A673 (cell line): ENCODE measurements around the gene LUC7L2. TPM values are rescaled to one million over a fixed set of nuclear protein-coding genes. Genes with fewer than 3 reads are reported as not detected.
"Not testable (repeated sequence)": the region's sequence is repeated elsewhere in the genome, so short reads cannot be mapped to it uniquely, and the experiment has no call there.

Source experiments
- BruUV-seq: library from RNA; stranded (reverse); fragments of 400-500 nt; replicated peaks from 2 replicates; lab custom pipeline; 2021; lab: Mats Ljungman, UMichigan
- CTCF ChIA-PET: fragments of 300-600 bp; sonication (Branson Sonifier 250); formaldehyde crosslinking; loops from one replicate; lab custom pipeline; 2022; ENCODE audit warnings: antibody characterized with exemption; lab: Charles Lee
- POLR2A ChIA-PET: fragments of 300-600 bp; sonication (Branson Sonifier 250); formaldehyde crosslinking; loops from one replicate; lab custom pipeline; 2022; ENCODE audit warnings: antibody characterized with exemption; ENCODE audit not compliant: low non-redundant PET; lab: Charles Lee
- DNase-seq: peaks from one replicate; pipeline ENCODE4 v3.0.0-alpha.2; 2015; ENCODE audit warnings: low spot score
- H3K27ac ChIP-seq: fragments of 200-600 bp; sonication (generic); 2 replicates; pipeline ENCODE4 v1.5.1; 2016; ENCODE audit warnings: mixed run types, low read depth, mild to moderate bottlenecking, mixed read lengths, antibody characterized with exemption, low read length; ENCODE audit not compliant: poor library complexity, severe bottlenecking
- H3K27me3 ChIP-seq: fragments of 200-600 bp; sonication (generic); replicated peaks from 2 replicates; pipeline ENCODE4 v1.6.1; 2017; ENCODE audit warnings: mixed run types, low read depth, mild to moderate bottlenecking, mixed read lengths, antibody characterized with exemption, low read length; ENCODE audit not compliant: insufficient read depth, poor library complexity
- H3K36me3 ChIP-seq: fragments of 200-600 bp; sonication (generic); 2 replicates; pipeline ENCODE4 v1.6.1; 2016; ENCODE audit warnings: mixed run types, mild to moderate bottlenecking, mixed read lengths, antibody characterized with exemption, low read length; ENCODE audit not compliant: insufficient read depth, poor library complexity, severe bottlenecking
- H3K4me1 ChIP-seq: fragments of 200-600 bp; sonication (generic); 2 replicates; pipeline ENCODE4 v1.6.1; 2017; ENCODE audit warnings: mixed run types, mild to moderate bottlenecking, mixed read lengths, antibody characterized with exemption, low read length; ENCODE audit not compliant: insufficient read depth, poor library complexity, severe bottlenecking
- H3K4me3 ChIP-seq: fragments of 200-600 bp; sonication (generic); 2 replicates; pipeline ENCODE4 v1.5.1; 2016; ENCODE audit warnings: low read depth, mixed run types, mild to moderate bottlenecking, mixed read lengths, low read length; ENCODE audit not compliant: poor library complexity, severe bottlenecking
- H3K9me3 ChIP-seq: fragments of 200-600 bp; sonication (generic); 2 replicates; pipeline ENCODE4 v1.6.1; 2016; ENCODE audit warnings: mixed run types, low read depth, mild to moderate bottlenecking, mixed read lengths, antibody characterized with exemption, low read length; ENCODE audit not compliant: poor library complexity, severe bottlenecking
- EZH2 ChIP-seq: fragments of 200-600 bp; sonication (generic); IDR thresholded peaks from 2 replicates; pipeline ENCODE4 v1.6.1; 2017; ENCODE audit warnings: borderline replicate concordance, low read depth, mild to moderate bottlenecking, mixed read lengths, antibody characterized with exemption, low read length; ENCODE audit not compliant: poor library complexity, severe bottlenecking
- intact Hi-C: fragments of 100-400 bp; cut with micrococcal nuclease; formaldehyde crosslinking; loops from one replicate; pipeline ENCODE4 v1.10.0; 2022; ENCODE audit not compliant: unreplicated experiment
- total RNA-seq: library from RNA; stranded (reverse); gene quantifications from 2 replicates; pipeline ENCODE4 v1.2.3, GENCODE V29; 2021
- TF ChIP-seq, protein P1 (sequence below): fragments of 300-800, 200-600 bp; sonication (generic); conservative IDR thresholded peaks from 2 replicates; pipeline ENCODE4 v1.5.1; 2017; ENCODE audit warnings: low read depth, mild to moderate bottlenecking, antibody characterized with exemption, low read length, moderate library complexity, mixed read lengths

LUC7L2 gene
- total RNA-seq, 1 experiment from 2014 or later = 107 TPM

DNA sequence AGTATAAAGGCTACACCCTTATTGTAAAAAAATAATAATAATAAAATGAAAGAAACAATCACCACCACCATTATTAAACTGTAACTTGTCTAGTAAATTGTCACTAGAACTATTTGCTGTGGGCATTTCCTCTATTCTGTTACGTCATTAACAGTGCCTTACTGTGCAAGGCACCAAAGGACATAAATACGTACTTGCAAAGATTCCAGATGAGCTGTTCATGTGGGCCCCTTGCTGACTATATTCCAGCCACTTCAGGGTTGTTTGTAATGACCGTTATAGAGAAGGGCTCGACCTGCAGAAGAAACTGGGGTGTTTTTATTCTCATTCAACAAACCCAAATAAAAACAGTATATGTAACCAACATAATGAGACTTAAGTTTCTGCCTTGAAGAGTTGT, 63.4 kb downstream of the LUC7L2 start:
- TF ChIP-seq, protein P1, sequence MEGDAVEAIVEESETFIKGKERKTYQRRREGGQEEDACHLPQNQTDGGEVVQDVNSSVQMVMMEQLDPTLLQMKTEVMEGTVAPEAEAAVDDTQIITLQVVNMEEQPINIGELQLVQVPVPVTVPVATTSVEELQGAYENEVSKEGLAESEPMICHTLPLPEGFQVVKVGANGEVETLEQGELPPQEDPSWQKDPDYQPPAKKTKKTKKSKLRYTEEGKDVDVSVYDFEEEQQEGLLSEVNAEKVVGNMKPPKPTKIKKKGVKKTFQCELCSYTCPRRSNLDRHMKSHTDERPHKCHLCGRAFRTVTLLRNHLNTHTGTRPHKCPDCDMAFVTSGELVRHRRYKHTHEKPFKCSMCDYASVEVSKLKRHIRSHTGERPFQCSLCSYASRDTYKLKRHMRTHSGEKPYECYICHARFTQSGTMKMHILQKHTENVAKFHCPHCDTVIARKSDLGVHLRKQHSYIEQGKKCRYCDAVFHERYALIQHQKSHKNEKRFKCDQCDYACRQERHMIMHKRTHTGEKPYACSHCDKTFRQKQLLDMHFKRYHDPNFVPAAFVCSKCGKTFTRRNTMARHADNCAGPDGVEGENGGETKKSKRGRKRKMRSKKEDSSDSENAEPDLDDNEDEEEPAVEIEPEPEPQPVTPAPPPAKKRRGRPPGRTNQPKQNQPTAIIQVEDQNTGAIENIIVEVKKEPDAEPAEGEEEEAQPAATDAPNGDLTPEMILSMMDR = no peak
- no peak for TF ChIP-seq EZH2
- H3K36me3 ChIP-seq = peaks cover 38% of the 10 kb centered on the region
- no peak for DNase-seq
- no peaks in the 10 kb centered on the region for H3K9me3 ChIP-seq
- H3K27me3 ChIP-seq = no peaks in the 10 kb centered on the region
- no peak overlapping the region for H3K4me3 ChIP-seq
- H3K4me1 ChIP-seq = no peaks in the 10 kb centered on the region
- intact Hi-C loops = no loop called here
- CTCF ChIA-PET = no interaction called here
- no TSS peak for BruUV-seq
- no peak overlapping the region for H3K27ac ChIP-seq
- POLR2A ChIA-PET = no interaction called here

DNA sequence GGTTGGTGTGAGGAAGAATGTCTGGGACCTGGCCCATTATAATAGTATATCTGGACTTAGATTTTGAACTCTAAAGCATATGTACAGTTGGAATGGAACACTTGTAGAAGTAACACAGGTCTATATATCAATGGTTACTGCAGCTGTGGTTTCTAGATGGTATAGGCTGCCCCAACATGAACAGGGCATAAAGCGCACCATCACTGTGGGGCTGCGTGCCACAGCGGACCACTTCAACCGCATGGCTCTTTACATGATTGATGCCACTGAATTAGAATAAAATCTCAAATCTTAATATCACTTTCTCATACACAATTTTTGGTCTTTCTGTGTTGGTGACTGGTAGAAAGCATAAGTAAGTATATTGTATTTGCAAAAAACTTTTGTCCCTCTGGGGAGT, 64.3 kb downstream of the LUC7L2 start:
- no TSS peak for BruUV-seq
- H3K36me3 ChIP-seq = peaks cover 30% of the 10 kb centered on the region
- POLR2A ChIA-PET = no interaction called here

DNA sequence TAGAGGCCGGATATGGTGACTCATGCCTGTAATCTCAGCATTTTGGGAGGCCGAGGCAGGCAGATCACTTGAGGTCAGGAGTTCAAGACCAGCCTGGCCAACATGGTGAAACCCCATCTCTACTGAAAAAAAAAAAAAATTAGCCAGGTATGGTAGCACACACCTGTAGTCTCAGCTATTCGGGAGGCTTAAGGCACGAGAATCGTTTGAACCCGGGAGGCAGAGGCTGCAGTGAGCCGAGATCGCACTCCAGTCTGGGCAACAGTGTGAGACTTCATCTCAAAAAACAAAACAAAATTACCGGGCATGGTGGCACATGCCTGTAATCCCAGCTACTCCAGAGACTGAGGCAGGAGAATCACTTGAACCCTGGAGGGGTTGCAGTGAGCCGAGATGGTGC, 66.0 kb downstream of the LUC7L2 start:
- DNase-seq, H3K4me1 ChIP-seq, POLR2A ChIA-PET, intact Hi-C loops, H3K9me3 ChIP-seq, H3K27me3 ChIP-seq, BruUV-seq, H3K27ac ChIP-seq, H3K4me3 ChIP-seq: not testable (repeated sequence)
- CTCF ChIA-PET = interaction anchor here (0.7 kb wide), 1 partner anchor 408 kb away, joined by 11 read pairs; no protein-coding TSS in a partner anchor
- peaks cover 23% of the 10 kb centered on the region for H3K36me3 ChIP-seq

More for the DNA sequence above, 64.3 kb downstream of the LUC7L2 start:
- Histone ChIP-seq H3K27ac (no peak overlapping the region), H3K4me1 (no peaks in the 10 kb centered on the region), H3K9me3 (no peaks in the 10 kb centered on the region), H3K4me3 (no peak overlapping the region), H3K27me3 (no peaks in the 10 kb centered on the region)
- intact Hi-C loops = no loop called here
- no peak for DNase-seq
- TF ChIP-seq, protein P1 = no peak
- no peak for TF ChIP-seq EZH2
- CTCF ChIA-PET = no interaction called here
